ENCODE results near the gene SPDYC.
"Not testable (repeated sequence)": the region's sequence is repeated elsewhere in the genome, so short reads cannot be mapped to it uniquely, and the experiment has no call there.

SPDYC gene

DNA sequence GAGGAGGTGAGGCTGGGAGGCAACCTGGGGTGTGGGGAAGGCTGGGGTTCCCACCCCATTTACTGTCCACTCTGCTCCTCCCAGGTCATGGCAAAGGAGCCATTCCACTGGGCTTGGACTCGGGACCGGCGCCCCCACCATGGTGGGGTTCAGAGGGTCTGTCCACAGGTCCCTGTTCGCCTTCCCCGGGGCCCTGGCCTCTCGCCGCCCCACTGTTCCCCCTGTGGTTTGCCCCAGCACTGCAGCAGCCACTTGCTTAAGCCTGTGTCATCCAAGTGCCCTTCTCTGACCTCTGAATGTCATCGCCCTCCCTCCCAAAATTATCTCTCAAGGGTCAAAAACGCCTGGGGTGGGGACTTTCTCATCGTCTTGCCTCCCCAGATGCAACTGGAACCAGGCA lies 2.6 kb downstream of the SPDYC start:
- DNase-seq = no peak

DNA sequence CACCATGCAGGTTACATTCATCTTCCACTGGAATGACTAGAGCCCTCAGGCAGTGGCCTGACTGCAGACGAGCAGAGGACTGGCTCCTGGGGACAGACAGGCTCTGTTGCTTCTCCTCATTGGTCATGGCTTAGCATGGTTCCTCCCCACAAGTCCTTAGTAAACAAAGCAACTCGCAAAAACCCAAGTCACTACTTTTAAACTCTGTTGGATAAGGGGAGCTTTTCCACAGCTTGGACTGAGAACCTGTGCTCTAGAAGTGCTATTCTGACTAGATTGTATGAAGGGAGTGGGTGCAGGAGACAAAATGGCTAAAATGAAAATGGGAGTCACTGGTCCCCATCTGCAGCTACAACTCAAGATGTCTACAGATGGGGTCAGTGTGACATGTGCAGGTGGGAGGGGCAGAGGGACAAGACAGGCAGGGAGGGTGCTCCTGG lies 4.6 kb downstream of the SPDYC start:
- DNase-seq = not testable (repeated sequence)

DNA sequence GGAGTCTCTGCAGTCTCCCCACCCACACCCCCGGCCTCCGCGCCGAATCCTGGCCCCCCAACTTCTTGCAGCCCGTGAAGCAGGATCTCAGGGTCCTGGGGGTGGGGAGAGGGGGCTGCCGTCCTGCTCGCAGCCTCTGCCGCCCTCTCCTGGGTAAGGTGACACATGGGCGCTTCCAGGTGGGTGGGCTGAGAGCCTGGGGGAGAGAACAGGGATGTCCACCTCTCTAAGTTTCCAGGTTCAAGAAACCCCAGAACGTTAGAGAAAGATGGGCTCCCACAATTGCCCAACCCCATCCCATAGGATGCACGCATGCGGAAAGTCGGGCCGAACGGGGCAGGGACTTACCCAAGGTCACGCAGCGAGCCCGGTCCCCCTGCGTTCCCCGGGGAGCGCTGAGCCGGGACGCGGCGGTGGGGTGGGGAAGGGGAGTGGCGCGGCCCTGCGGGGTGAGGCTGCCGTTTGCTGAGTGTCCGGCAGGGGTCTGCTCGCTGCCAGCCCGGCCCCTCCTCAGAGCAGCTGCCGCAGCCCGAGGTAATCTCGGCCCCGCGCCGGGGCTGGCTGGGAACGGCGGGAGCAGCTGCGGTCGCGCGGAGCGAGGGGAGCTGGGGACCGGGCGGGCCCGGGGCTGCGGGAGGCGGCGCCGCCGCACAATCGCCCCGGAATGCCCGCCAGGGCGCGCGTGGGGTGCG lies 11.0 kb downstream of the SPDYC start:
- no peak for DNase-seq

- DNase-seq = no peak
Measured at GRCh38 chr11:65181569-65182257, 11.7 kb downstream of the SPDYC start, which contains the start of gene CAPN1. TSS of gene CAPN1 (plus strand) at chr11:65181928. CDS start at chr11:65182702, 774 bp downstream.

GRCh38 chr11:65182258-65183170 lies 12.5 kb downstream of the SPDYC start:
- DNase-seq = no peak

- no peak for DNase-seq
Measured at GRCh38 chr11:65183201-65183891, 13.3 kb downstream of the SPDYC start.

DNA sequence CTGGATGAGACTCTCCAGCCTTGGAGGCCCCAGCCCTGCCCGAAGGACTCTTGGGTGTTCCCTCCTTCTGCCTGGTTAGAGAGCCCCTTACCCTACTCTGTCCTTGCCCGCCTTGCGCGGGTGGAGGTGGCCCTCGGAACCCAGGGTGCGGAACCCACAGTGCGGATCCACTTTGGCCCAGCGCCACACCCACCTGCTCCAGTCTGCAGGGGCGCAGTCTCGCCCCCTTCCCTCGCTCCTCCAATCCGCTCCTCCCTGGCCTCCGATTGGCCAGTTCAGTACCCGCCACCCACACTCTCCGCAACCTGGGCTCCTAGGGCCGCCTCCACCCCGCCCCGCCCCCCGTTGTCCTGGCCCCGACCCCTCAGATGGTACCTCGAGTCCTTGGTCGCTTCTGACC lies 14.1 kb downstream of the SPDYC start:
- no peak for DNase-seq

DNA sequence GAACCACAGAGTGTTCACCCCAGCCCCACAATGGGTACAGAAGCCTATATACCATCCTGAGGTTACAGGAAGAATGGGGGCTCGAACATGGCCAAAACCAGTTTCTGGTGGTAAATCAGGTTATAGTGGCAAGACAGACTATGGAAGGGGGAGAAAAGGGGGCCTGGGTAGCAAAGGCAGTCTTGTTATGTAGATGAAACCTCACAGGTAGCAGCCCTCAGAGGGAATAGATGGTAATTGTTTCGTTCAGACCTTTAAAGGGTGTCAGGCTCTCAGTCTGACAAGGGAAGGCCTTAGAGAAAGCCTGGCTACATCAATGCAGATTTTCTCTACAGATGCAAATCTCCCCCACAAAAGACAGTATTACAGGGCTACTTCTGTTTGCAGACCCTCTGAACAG lies 15.1 kb downstream of the SPDYC start:
- no peak for DNase-seq

- no peak for DNase-seq
Measured at GRCh38 chr11:65185869-65186341, 15.9 kb downstream of the SPDYC start.

DNA sequence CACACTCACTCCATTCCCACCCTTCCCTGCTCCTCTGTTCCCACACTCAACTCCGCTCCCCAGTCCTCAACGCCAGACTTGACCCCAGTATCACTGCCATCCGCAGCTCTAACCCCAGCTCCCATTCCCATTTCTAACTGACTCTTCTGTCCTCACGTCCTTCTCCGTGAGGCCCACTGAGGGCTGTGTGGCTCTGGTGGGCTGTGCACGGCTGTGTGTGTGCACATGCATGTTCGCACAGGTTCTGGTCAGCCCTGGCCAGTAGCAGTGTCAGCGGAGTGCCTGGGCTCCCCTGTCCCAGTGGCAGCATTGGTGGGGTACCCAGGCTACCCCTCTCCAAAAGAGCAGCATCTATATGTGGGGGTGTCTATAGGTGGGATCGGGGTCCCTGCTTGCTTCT lies 16.7 kb downstream of the SPDYC start:
- DNase-seq = no peak

GRCh38 chr11:65187146-65187675 lies 17.2 kb downstream of the SPDYC start:
- DNase-seq = no peak

DNA sequence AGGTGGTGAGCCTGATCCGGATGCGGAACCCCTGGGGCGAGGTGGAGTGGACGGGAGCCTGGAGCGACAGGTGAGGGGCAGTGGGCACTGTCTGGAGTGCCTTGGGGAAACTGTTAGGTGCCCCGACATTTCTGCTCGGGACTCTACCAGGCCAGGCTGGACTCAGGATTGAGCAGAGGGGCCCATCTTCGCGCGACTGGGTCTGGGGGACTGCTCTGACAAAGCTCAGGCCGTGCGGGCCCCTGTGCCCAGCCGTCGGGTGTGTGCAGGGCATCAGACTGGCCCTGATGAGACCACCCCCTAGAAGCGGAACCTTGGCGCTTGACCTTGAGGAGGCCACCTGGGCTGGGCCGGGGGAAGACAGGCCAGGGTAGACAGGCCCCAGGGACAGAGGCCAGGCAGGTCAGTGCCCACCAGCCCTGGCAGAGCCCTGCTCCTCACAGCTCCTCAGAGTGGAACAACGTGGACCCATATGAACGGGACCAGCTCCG lies 18.0 kb downstream of the SPDYC start:
- DNase-seq = no peak

DNA sequence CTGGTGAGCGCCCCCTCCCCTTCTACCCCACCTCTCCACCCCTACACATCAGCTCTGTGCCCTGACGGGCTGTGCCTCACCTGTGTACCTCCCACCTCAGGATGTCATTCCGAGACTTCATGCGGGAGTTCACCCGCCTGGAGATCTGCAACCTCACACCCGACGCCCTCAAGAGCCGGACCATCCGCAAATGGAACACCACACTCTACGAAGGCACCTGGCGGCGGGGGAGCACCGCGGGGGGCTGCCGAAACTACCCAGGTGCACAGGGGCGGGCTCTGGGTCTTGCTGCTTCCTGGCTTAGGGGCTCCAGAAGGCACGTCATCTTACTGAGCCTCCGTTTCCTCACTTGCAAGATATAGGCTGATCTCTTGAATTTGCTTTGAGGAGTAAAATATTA lies 18.5 kb downstream of the SPDYC start:
- no peak for DNase-seq

- DNase-seq = no peak
Measured at GRCh38 chr11:65189191-65189590, 19.2 kb downstream of the SPDYC start.

DNA sequence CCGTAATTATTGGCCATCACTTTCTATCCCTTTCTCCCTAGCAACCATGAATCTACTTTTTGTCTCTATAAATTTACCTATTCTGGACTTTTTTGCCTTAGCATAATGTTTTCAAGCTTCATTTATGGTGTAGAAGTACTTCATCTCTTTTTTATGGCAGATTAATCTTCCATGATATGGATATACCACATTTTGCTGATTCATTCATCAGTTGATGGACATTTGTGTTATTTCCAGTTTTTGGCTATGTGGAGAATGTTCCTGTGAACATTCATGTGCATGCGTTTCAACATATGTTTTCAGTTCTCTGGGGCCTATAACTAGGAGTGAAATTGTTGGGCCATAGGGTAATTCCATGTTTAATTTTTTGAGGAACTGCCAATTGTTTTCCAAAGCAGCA lies 24.5 kb downstream of the SPDYC start:
- no peak for DNase-seq

DNA sequence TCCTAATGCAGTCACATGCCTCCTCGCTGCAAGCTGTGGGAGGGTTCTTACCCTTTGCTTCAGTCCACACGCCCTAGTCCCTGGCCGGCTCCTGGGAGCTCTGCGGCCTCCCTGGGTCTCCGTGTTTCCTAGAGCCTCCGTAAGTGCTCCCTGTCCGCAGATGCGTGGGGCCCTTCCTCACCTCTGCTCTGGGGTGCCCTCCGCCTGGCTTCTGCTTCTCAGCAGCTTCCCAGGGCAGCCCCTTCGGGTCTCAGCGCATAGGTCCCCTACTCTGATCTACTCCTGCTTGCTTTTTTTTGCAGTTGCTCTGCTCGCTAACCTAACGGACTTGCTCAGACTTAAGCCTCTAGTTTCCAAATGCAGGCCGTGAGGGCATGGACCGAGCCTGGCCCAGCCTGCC lies 34.1 kb downstream of the SPDYC start:
- no peak for DNase-seq

DNA sequence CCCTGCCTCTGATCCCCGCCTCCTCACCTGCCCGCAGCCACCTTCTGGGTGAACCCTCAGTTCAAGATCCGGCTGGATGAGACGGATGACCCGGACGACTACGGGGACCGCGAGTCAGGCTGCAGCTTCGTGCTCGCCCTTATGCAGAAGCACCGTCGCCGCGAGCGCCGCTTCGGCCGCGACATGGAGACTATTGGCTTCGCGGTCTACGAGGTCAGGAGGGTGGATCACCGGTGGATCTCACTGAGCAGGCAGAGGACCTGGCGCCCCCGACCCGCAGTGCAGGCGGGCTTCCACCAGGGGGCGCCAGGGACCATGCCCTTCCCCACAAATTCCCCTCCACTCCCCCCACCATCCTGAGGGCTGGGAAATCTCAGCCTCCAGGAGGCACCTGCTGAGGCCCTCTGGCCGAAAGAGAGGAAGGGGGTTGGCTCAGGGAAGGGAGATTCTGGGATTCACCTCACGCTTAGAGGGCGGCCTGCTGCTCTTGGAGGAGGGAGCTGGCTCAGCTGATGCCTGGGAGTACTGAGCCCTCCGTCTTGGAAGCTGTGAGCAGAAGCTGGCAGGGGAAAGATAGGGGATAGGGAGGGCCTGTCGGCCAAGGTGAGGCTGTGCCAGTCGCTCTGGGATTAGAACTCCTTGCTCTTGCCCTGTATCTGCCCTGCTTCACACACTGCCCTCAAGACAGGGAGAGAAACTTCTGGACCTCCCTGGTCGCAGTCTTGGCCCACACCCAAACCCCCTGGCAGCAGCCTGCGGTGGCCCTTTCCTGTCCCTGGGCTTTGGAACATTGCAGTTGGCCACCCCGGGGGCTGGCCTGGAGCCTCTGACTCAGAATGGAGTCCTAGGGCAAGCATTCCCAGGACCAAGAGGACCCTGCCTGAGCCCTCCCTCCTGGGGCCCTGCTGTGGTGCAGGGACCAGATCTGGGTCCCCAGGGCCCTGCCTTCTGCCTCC lies 34.9 kb downstream of the SPDYC start:
- DNase-seq = no peak

GRCh38 chr11:65205602-65205967 lies 35.6 kb downstream of the SPDYC start:
- DNase-seq = no peak

GRCh38 chr11:65206441-65206841 lies 36.4 kb downstream of the SPDYC start:
- no peak for DNase-seq

GRCh38 chr11:65206901-65207300 lies 36.9 kb downstream of the SPDYC start:
- DNase-seq = no peak

All from NCI-H187 treated with DMSO at 0.1 percent for 48 hours (cell line).